CD4-positive, alpha-beta T cell (primary cell): ENCODE data around the gene MT1G. TPM values are rescaled to one million over a fixed set of nuclear protein-coding genes. Genes with fewer than 3 reads are reported as not detected.

Experiments
- ATAC-seq: fragments of 200-7000 bp; cut with Tn5 transposase; one replicate; pipeline ENCODE4 v1.10.0; 2022; ENCODE audit warnings: mild to moderate bottlenecking; ENCODE audit not compliant: poor library complexity
- CTCF ChIA-PET: fragments of 350-600 bp; sonication (Branson Sonifier 250); formaldehyde crosslinking; loops from one replicate; lab custom pipeline; 2021; ENCODE audit warnings: antibody characterized with exemption, inconsistent platforms; lab: Charles Lee
- POLR2A ChIA-PET: fragments of 350-600 bp; sonication (Branson Sonifier 250); formaldehyde crosslinking; loops from one replicate; lab custom pipeline; 2021; ENCODE audit warnings: antibody characterized with exemption, inconsistent platforms; lab: Charles Lee
- DNase-seq, 14 experiments: peaks; one replicate each; pipeline ENCODE4 v3.0.0-alpha.2; 2013 to 2020; ENCODE audit warnings: mixed read lengths in 2 of 14
- H3K27ac ChIP-seq, 2 donors: one replicate each; pipeline versions ENCODE4 v1.5.1 to v1.7.0; 2013; ENCODE audit warnings: low read length in 2 of 2, low read depth in 1 of 2, mild to moderate bottlenecking in 1 of 2
- H3K27me3 ChIP-seq, 2 experiments: 1 replicate in 1 of 2; 2 replicates in 1 of 2; pipeline versions ENCODE4 v1.6.1 to v1.7.0; 2013; ENCODE audit warnings: low read length in 2 of 2, control low read depth in 1 of 2, mild to moderate bottlenecking in 1 of 2, moderate library complexity in 1 of 2; ENCODE audit not compliant: insufficient read depth in 2 of 2, control insufficient read depth in 1 of 2
- H3K36me3 ChIP-seq: one replicate; pipeline ENCODE4 v1.6.1; 2013; ENCODE audit warnings: low read length, control low read depth; ENCODE audit not compliant: insufficient read depth
- H3K4me1 ChIP-seq: one replicate; pipeline ENCODE4 v1.6.1; 2013; ENCODE audit warnings: low read length, control low read depth; ENCODE audit not compliant: insufficient read depth
- H3K4me3 ChIP-seq: one replicate; pipeline ENCODE4 v1.5.1; 2013; ENCODE audit warnings: mild to moderate bottlenecking, low read length, moderate library complexity
- H3K9me3 ChIP-seq, 2 experiments: 1 replicate in 1 of 2; 2 replicates in 1 of 2; pipeline versions ENCODE4 v1.6.1 to v1.7.0; 2013; ENCODE audit warnings: low read length in 2 of 2, mild to moderate bottlenecking in 2 of 2, control low read depth in 1 of 2, moderate library complexity in 1 of 2; ENCODE audit not compliant: control insufficient read depth in 1 of 2, insufficient read depth in 1 of 2
- H3K27ac Mint-ChIP-seq: one replicate; pipeline ENCODE4 v1.8.0; 2020; ENCODE audit warnings: mixed read lengths
- H3K27me3 Mint-ChIP-seq: one replicate; pipeline ENCODE4 v1.8.0; 2021; ENCODE audit warnings: mixed read lengths
- H3K36me3 Mint-ChIP-seq: one replicate; pipeline ENCODE4 v1.8.0; 2021; ENCODE audit warnings: low read depth, mixed read lengths
- H3K4me1 Mint-ChIP-seq: one replicate; pipeline ENCODE4 v1.8.0; 2021; ENCODE audit warnings: low read depth, mixed read lengths
- H3K4me3 Mint-ChIP-seq: one replicate; pipeline ENCODE4 v1.8.0; 2020; ENCODE audit warnings: mild to moderate bottlenecking, mixed read lengths
- H3K9me3 Mint-ChIP-seq: one replicate; pipeline ENCODE4 v1.8.0; 2020; ENCODE audit warnings: mixed read lengths
- intact Hi-C, 2 experiments: fragments of 100-400 bp; cut with DNase I in 1 of 2; cut with micrococcal nuclease in 1 of 2; formaldehyde crosslinking; loops; one replicate each; pipeline versions ENCODE4 v1.15.1 to v1.9.0; 2023 to 2025; cut with DNase I, micrococcal nuclease
- total RNA-seq, 174 experiments: library from RNA in 2 of 174; stranded (reverse) in 2 of 174; gene quantifications; one replicate each; pipeline ENCODE4 v1.2.3 and lab custom pipeline; 2021 to 2026
- TF ChIP-seq, protein P1 (sequence below): fragments of 200-600 bp; IDR thresholded peaks from one replicate; pipeline ENCODE4 v1.8.0; 2022; ENCODE audit warnings: antibody characterized with exemption, mild to moderate bottlenecking

Gene MT1G
- total RNA-seq, 2 experiments from 2014 or later = not detected

DNA sequence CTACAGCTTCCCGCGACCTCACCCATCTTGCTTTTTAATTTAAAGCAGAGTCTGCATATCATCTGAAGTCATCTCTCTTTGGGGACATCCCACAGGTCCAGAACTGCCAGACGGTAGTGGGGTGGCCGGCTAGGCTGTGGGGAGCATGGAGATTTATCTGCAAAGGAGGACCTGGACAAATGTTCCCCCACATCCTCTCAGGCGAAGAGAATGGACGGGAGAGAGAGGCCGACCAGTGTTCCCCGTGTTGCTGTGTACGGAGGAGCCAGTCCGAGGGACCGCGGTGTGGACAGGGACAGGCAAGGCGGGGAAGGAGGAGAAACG, 36.1 kb downstream of the MT1G start:
- H3K27ac Mint-ChIP-seq = no peak overlapping the region
- TF ChIP-seq, protein P1, sequence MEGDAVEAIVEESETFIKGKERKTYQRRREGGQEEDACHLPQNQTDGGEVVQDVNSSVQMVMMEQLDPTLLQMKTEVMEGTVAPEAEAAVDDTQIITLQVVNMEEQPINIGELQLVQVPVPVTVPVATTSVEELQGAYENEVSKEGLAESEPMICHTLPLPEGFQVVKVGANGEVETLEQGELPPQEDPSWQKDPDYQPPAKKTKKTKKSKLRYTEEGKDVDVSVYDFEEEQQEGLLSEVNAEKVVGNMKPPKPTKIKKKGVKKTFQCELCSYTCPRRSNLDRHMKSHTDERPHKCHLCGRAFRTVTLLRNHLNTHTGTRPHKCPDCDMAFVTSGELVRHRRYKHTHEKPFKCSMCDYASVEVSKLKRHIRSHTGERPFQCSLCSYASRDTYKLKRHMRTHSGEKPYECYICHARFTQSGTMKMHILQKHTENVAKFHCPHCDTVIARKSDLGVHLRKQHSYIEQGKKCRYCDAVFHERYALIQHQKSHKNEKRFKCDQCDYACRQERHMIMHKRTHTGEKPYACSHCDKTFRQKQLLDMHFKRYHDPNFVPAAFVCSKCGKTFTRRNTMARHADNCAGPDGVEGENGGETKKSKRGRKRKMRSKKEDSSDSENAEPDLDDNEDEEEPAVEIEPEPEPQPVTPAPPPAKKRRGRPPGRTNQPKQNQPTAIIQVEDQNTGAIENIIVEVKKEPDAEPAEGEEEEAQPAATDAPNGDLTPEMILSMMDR = no peak
- no peaks in the 10 kb centered on the region for H3K36me3 Mint-ChIP-seq
- H3K9me3 Mint-ChIP-seq = no peaks in the 10 kb centered on the region
- ATAC-seq (no peak), DNase-seq (no peak)
- H3K4me3 Mint-ChIP-seq = peak overlapping the region; percentile 62
- peak overlapping the region; percentile 36 for H3K4me3 ChIP-seq
- no peak overlapping the region for H3K27ac ChIP-seq
- peaks cover 0 to 13% of the 10 kb centered on the region in 2 experiments for H3K9me3 ChIP-seq
- intact Hi-C loops = no loop called here
- ChIA-PET CTCF (no interaction called here), POLR2A (no interaction called here)
- H3K27me3 ChIP-seq = peaks cover 50 to 66% of the 10 kb centered on the region in 2 experiments
- H3K4me1 Mint-ChIP-seq = peaks cover 39% of the 10 kb centered on the region
- H3K27me3 Mint-ChIP-seq = peaks cover 87% of the 10 kb centered on the region
- H3K36me3 ChIP-seq = no peaks in the 10 kb centered on the region
- H3K4me1 ChIP-seq = peaks cover 40% of the 10 kb centered on the region

- CTCF ChIA-PET = interaction anchor here (1.0 kb wide), 1 partner anchor 12 kb away, joined by 4 read pairs; no protein-coding TSS in a partner anchor
- H3K9me3 Mint-ChIP-seq = no peaks in the 10 kb centered on the region
- TF ChIP-seq, protein P1 = no peak
- POLR2A ChIA-PET = no interaction called here
- Histone ChIP-seq H3K27me3 (peaks cover 44 to 62% of the 10 kb centered on the region in 2 experiments), H3K4me1 (peaks cover 40% of the 10 kb centered on the region), H3K4me3 (no peak overlapping the region), H3K9me3 (peaks cover 0 to 13% of the 10 kb centered on the region in 2 experiments), H3K27ac (no peak overlapping the region), H3K36me3 (no peaks in the 10 kb centered on the region)
- H3K27me3 Mint-ChIP-seq = peaks cover 86% of the 10 kb centered on the region
- ATAC-seq (no peak), DNase-seq (no peak)
- intact Hi-C loops = no loop called here
- H3K36me3 Mint-ChIP-seq = no peaks in the 10 kb centered on the region
- H3K27ac Mint-ChIP-seq = no peak overlapping the region
- no peak overlapping the region for H3K4me3 Mint-ChIP-seq
- H3K4me1 Mint-ChIP-seq = peaks cover 34% of the 10 kb centered on the region
Measured at GRCh38 chr16:56631197-56631596, 36.7 kb downstream of the MT1G start.

DNA sequence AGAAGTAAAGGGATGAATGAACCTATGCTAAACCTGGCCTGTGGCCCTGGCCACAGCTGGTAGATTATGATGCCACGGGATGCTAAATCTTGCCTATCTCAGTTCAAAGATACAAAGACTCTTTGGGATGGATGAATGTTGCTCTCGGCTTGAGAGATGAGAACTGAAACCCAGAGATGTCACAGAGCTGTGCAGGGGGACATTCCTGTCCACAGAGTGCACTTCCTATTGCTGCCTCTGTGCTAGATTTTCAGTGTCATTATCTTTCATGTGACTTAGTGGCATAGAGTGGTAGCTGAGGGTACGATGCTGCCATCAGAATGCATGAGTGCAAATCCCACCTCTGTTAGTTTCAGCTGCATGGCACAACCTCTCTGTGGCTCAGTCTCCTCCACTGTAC, 37.7 kb downstream of the MT1G start:
- POLR2A ChIA-PET = interaction anchor here (0.9 kb wide), 1 partner anchor 53 kb away, joined by 3 read pairs; the partner anchor contains the start of gene MT1X
- H3K4me1 Mint-ChIP-seq = peaks cover 35% of the 10 kb centered on the region

More for the DNA sequence above, 37.7 kb downstream of the MT1G start:
- Mint-ChIP-seq H3K36me3 (no peaks in the 10 kb centered on the region), H3K4me3 (no peak overlapping the region), H3K9me3 (no peaks in the 10 kb centered on the region), H3K27ac (no peak overlapping the region), H3K27me3 (peaks cover 86% of the 10 kb centered on the region)
- no peaks in the 10 kb centered on the region for H3K36me3 ChIP-seq
- H3K4me1 ChIP-seq = peaks cover 39% of the 10 kb centered on the region
- ATAC-seq (no peak), DNase-seq (no peak)
- intact Hi-C loops = no loop called here
- no peak overlapping the region for H3K27ac ChIP-seq
- peaks cover 0 to 10% of the 10 kb centered on the region in 2 experiments for H3K9me3 ChIP-seq
- H3K27me3 ChIP-seq = peaks cover 38 to 52% of the 10 kb centered on the region in 2 experiments
- CTCF ChIA-PET = interaction anchor here (1.0 kb wide), 1 partner anchor 13 kb away, joined by 4 read pairs; no protein-coding TSS in a partner anchor
- TF ChIP-seq, protein P1 = no peak
- H3K4me3 ChIP-seq = no peak overlapping the region
